ENCODE results near the gene HERC2. TPM values are rescaled to one million over a fixed set of nuclear protein-coding genes. Genes with fewer than 3 reads are reported as not detected.

HERC2 gene
- total and polyA plus RNA-seq, 2 donors (not counting 3 experiments of a cell fraction or from before 2014, with no cell fraction given): 46.1 to 83.9 TPM

DNA sequence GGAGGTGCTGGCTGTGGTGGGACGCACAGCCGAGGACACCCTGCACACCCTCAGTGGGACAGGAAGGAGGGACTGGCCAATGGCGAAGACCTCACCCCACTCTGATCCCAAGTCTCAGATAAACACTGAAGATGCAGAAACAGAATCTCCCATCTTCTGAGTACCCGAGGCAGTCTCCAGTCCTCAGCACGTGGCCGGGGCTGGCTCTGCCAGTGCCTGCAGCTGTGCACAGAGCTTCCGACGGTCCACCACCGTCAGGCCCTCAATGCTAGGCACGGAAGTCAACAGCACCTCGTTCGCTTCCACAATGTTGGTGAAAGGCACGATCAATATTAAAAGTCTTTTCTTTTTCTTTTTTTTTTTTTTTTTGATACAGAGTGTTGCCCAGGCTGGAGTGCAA lies 206.1 kb downstream of the HERC2 start:
- H3K9ac ChIP-seq (replicated peaks; ENCODE audit: extremely low read depth, insufficient read depth, low read length): no peak overlapping the region
- POLR2A ChIA-PET: no interaction called here
- no peak for FAIRE-seq
- no peaks in the 10 kb centered on the region for H3K9me3 ChIP-seq (replicated peaks; ENCODE audit: control insufficient read depth, insufficient read depth, low read length)
- no peak overlapping the region for H3K4me2 ChIP-seq (ENCODE audit: insufficient read depth, low read length)
- CTCF ChIA-PET: interaction anchor here (3.2 kb wide), 1 partner anchor 10 kb away, joined by 24 read pairs; no protein-coding TSS in a partner anchor
- no peaks in the 10 kb centered on the region for H3K27me3 ChIP-seq (ENCODE audit: control insufficient read depth in 2 of 2, insufficient read depth in 2 of 2, low read length in 2 of 2)
- no TSS peak for BruUV-seq (replicated peaks)
- no peaks in the 10 kb centered on the region for H4K20me1 ChIP-seq (replicated peaks; ENCODE audit: control insufficient read depth, extremely low read depth, insufficient read depth, low read length)
- no peak overlapping the region for H2AFZ ChIP-seq (ENCODE audit: low read depth, low read length)
- TF ChIP-seq, protein P1, sequence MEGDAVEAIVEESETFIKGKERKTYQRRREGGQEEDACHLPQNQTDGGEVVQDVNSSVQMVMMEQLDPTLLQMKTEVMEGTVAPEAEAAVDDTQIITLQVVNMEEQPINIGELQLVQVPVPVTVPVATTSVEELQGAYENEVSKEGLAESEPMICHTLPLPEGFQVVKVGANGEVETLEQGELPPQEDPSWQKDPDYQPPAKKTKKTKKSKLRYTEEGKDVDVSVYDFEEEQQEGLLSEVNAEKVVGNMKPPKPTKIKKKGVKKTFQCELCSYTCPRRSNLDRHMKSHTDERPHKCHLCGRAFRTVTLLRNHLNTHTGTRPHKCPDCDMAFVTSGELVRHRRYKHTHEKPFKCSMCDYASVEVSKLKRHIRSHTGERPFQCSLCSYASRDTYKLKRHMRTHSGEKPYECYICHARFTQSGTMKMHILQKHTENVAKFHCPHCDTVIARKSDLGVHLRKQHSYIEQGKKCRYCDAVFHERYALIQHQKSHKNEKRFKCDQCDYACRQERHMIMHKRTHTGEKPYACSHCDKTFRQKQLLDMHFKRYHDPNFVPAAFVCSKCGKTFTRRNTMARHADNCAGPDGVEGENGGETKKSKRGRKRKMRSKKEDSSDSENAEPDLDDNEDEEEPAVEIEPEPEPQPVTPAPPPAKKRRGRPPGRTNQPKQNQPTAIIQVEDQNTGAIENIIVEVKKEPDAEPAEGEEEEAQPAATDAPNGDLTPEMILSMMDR (IDR thresholded peaks at IDR 0.05; ENCODE audit: extremely low read depth in 1 of 2, insufficient read depth in 1 of 2, low read depth in 1 of 2, low read length in 2 of 2): no peak
- no peak for TF ChIP-seq EZH2 (IDR thresholded peaks at IDR 0.05; ENCODE audit: borderline replicate concordance, low read depth, low read length, severe bottlenecking)
- no peak overlapping the region for H3K27ac ChIP-seq (ENCODE audit: insufficient read depth, low read depth, low read length)
- intact Hi-C loops (cut with micrococcal nuclease) (no loop called here), dilution Hi-C loops (cut with MboI; ENCODE audit: extremely low pct_ligation_motif_present, low sequenced_read_pairs) (no loop called here)
- no peak for DNase-seq (ENCODE audit: low read depth, low spot score)
- H3K9me1 ChIP-seq (replicated peaks; ENCODE audit: control insufficient read depth, extremely low read depth, insufficient read depth, low read length): no peaks in the 10 kb centered on the region
- no peaks in the 10 kb centered on the region for H3K4me1 ChIP-seq (ENCODE audit: control insufficient read depth, extremely low read depth, insufficient read depth, low read length)
- H3K79me2 ChIP-seq (ENCODE audit: control insufficient read depth, insufficient read depth, low read length): no peaks in the 10 kb centered on the region
- peaks cover 11 to 65% of the 10 kb centered on the region in 2 experiments for H3K36me3 ChIP-seq (ENCODE audit: control insufficient read depth in 2 of 2, extremely low read depth in 1 of 2, insufficient read depth in 2 of 2, low read length in 2 of 2)
- no peak overlapping the region for H3K4me3 ChIP-seq (replicated peaks in 1 of 3; ENCODE audit: insufficient read depth in 1 of 3, low read depth in 1 of 3, low read length in 3 of 3)

DNA sequence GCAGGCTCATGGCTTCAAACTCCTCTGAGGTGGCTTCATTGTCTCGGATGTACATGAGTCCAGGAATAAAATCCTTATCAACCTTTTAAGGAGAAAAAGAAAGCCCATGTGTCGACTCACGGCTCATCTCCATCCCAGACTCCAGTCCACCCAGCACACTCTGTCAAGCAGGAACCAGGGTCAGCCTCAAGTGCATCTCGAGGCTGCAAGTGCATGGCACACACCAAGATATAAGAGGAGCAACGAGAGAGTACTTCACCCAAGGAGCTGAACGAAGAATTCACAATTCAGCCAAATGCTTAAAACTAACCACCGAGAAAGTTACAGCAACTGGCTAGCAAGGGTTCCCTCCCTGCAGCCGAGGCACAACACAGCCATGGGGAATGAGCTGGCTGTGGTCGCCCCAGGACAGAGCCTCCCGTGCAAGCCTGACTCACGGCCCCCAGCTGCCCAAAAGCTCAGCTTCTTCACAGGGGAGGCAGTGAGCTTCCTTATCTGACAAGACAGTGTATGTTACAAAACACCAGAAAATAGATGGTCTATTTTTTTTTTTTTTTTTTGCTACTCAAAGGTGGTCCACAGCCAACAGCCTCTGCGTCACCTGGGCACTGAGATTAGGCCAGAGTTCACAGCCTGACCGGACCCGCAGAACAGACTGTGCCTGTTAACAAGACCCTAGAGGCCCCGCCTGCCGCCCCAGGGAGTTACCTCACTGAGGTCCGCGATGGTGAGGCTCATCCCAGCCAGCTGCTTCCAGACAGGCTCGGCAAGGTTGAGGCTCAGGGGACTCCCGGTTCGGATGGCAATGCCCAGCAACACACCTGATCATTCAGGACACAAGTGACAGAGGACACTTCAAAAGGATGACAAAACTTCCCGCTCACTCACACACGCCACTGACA lies 207.0 kb downstream of the HERC2 start:
- dilution Hi-C loops (cut with MboI; ENCODE audit: extremely low pct_ligation_motif_present, low sequenced_read_pairs): no loop called here
- ChIA-PET POLR2A (no interaction called here), CTCF (interaction anchor here (3.2 kb wide), 1 partner anchor 11 kb away, joined by 24 read pairs; no protein-coding TSS in a partner anchor)
- Histone ChIP-seq H3K4me3 (replicated peaks in 1 of 3; ENCODE audit: insufficient read depth in 1 of 3, low read depth in 1 of 3, low read length in 3 of 3) (no peak overlapping the region), H3K4me2 (ENCODE audit: insufficient read depth, low read length) (no peak overlapping the region), H3K9me1 (replicated peaks; ENCODE audit: control insufficient read depth, extremely low read depth, insufficient read depth, low read length) (no peaks in the 10 kb centered on the region), H3K27me3 (ENCODE audit: control insufficient read depth in 2 of 2, insufficient read depth in 2 of 2, low read length in 2 of 2) (no peaks in the 10 kb centered on the region), H3K9ac (replicated peaks; ENCODE audit: extremely low read depth, insufficient read depth, low read length) (no peak overlapping the region), H3K9me3 (replicated peaks; ENCODE audit: control insufficient read depth, insufficient read depth, low read length) (no peaks in the 10 kb centered on the region), H3K27ac (ENCODE audit: insufficient read depth, low read depth, low read length) (no peak overlapping the region), H2AFZ (ENCODE audit: low read depth, low read length) (no peak overlapping the region), H3K4me1 (ENCODE audit: control insufficient read depth, extremely low read depth, insufficient read depth, low read length) (no peaks in the 10 kb centered on the region), H3K79me2 (ENCODE audit: control insufficient read depth, insufficient read depth, low read length) (no peaks in the 10 kb centered on the region), H4K20me1 (replicated peaks; ENCODE audit: control insufficient read depth, extremely low read depth, insufficient read depth, low read length) (no peaks in the 10 kb centered on the region), H3K36me3 (ENCODE audit: control insufficient read depth in 2 of 2, extremely low read depth in 1 of 2, insufficient read depth in 2 of 2, low read length in 2 of 2) (peaks cover 11 to 63% of the 10 kb centered on the region in 2 experiments)
- FAIRE-seq (no peak), DNase-seq (ENCODE audit: low read depth, low spot score) (no peak)
- no TSS peak for BruUV-seq (replicated peaks)
- TF ChIP-seq JUN (IDR thresholded peaks at IDR 0.05; ENCODE audit: borderline replicate concordance, insufficient read depth, insufficient read length, low read depth) (no peak), MYC (IDR thresholded peaks at IDR 0.05; ENCODE audit: low read depth, low read length) (no peak), FOS (IDR thresholded peaks at IDR 0.05; ENCODE audit: borderline replicate concordance, insufficient read depth, low read length) (no peak), EZH2 (IDR thresholded peaks at IDR 0.05; ENCODE audit: borderline replicate concordance, low read depth, low read length, severe bottlenecking) (no peak)
- intact Hi-C loops (cut with micrococcal nuclease): no loop called here
